ENCODE data around the gene IRF6. TPM values are rescaled to one million over a fixed set of nuclear protein-coding genes. Genes with fewer than 3 reads are reported as not detected.
A peak's percentile ranks its signal among the peaks of the same experiment; 100 is the strongest.

Gene IRF6
- total RNA-seq, 1 donor from 2014 or later, result 18.2 TPM

GRCh38 chr1:209749670-209750323 is 56.1 kb downstream of the IRF6 start:
- no peak for TF ChIP-seq CTCF (IDR thresholded peaks at IDR 0.05)
- H3K36me3 ChIP-seq, result no peaks in the 10 kb centered on the region
- ATAC-seq (no peak), DNase-seq (no peak)
- intact Hi-C loops (cut with DNase I), result no loop called here
- no peak overlapping the region for H3K4me3 ChIP-seq
- no peaks in the 10 kb centered on the region for H3K9me3 ChIP-seq
- H3K27me3 ChIP-seq (ENCODE audit: low read depth), result no peaks in the 10 kb centered on the region
- peaks cover 7% of the 10 kb centered on the region for H3K4me1 ChIP-seq
- no peak overlapping the region for H3K27ac ChIP-seq

GRCh38 chr1:209749205-209749604 is 56.7 kb downstream of the IRF6 start:
- intact Hi-C loops (cut with DNase I), result no loop called here
- Histone ChIP-seq H3K27ac (no peak overlapping the region), H3K9me3 (no peaks in the 10 kb centered on the region), H3K36me3 (no peaks in the 10 kb centered on the region), H3K27me3 (ENCODE audit: low read depth) (no peaks in the 10 kb centered on the region), H3K4me1 (peaks cover 7% of the 10 kb centered on the region), H3K4me3 (no peak overlapping the region)
- ATAC-seq (no peak), DNase-seq (no peak)
- TF ChIP-seq CTCF (IDR thresholded peaks at IDR 0.05), result no peak

- TF ChIP-seq CTCF (IDR thresholded peaks at IDR 0.05), result no peak
- H3K9me3 ChIP-seq, result no peaks in the 10 kb centered on the region
- no peaks in the 10 kb centered on the region for H3K27me3 ChIP-seq (ENCODE audit: low read depth)
- peaks cover 7% of the 10 kb centered on the region for H3K4me1 ChIP-seq
- DNase-seq, result no peak
- H3K27ac ChIP-seq, result no peak overlapping the region
- H3K36me3 ChIP-seq, result no peaks in the 10 kb centered on the region
- intact Hi-C loops (cut with DNase I), result no loop called here
- ATAC-seq, result no peak
- H3K4me3 ChIP-seq, result no peak overlapping the region
Observed at GRCh38 chr1:209748620-209749019, 57.3 kb downstream of the IRF6 start.

- DNase-seq (peak; percentile 94), ATAC-seq (peak; percentile 99)
- intact Hi-C loops (cut with DNase I), result no loop called here
- Histone ChIP-seq H3K27me3 (ENCODE audit: low read depth) (no peaks in the 10 kb centered on the region), H3K36me3 (no peaks in the 10 kb centered on the region), H3K4me1 (peaks cover 7% of the 10 kb centered on the region), H3K9me3 (no peaks in the 10 kb centered on the region), H3K4me3 (peak overlapping the region; percentile 39), H3K27ac (peak overlapping the region; percentile 53)
- peak; percentile 83 for TF ChIP-seq CTCF (IDR thresholded peaks at IDR 0.05)
Observed at GRCh38 chr1:209747580-209748262, 58.2 kb downstream of the IRF6 start.

- no peak for TF ChIP-seq CTCF (IDR thresholded peaks at IDR 0.05)
- Histone ChIP-seq H3K27ac (no peak overlapping the region), H3K4me1 (peaks cover 7% of the 10 kb centered on the region), H3K9me3 (no peaks in the 10 kb centered on the region), H3K4me3 (no peak overlapping the region), H3K36me3 (no peaks in the 10 kb centered on the region), H3K27me3 (ENCODE audit: low read depth) (no peaks in the 10 kb centered on the region)
- no peak for DNase-seq
- no peak for ATAC-seq
- intact Hi-C loops (cut with DNase I), result no loop called here
Observed at GRCh38 chr1:209746451-209747165, 59.3 kb downstream of the IRF6 start.

Measured in lower lobe of right lung (tissue), 2 donors.